ENCODE data around the gene PLD5. TPM values are rescaled to one million over a fixed set of nuclear protein-coding genes. Genes with fewer than 3 reads are reported as not detected.
"Not testable (repeated sequence)": the region's sequence is repeated elsewhere in the genome, so short reads cannot be mapped to it uniquely, and the experiment has no call there.

The PLD5 gene
- total RNA-seq, 1 donor from 2014 or later = not detected

DNA sequence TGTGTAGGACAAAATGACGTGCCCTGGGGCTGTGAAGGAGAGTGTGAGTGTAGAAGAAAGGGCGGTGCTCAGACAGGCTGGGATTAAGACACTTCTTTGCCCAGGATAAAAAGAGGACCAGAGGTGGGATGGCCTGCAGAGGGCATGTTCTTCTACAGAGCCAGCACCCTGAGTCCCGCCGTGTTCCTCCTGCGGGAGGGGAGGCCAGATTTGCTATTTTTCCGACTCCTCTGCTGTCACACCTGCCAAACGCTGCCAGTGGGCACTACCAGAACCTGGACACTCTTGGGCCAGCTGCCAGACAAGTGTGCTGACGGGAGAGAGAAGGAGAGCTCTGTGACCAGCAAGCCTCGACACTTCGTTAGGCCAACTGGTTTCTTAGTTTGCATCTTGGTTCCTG, 206.4 kb downstream of the PLD5 start:
- ATAC-seq (ENCODE audit: low read depth) = no peak
- no peaks in the 10 kb centered on the region for H3K36me3 Mint-ChIP-seq (ENCODE audit: low read depth)
- H3K9me3 Mint-ChIP-seq = peaks cover 4% of the 10 kb centered on the region
- peaks cover 4% of the 10 kb centered on the region for H3K27me3 Mint-ChIP-seq
- no peak overlapping the region for H3K27ac Mint-ChIP-seq
- ChIA-PET POLR2A (no interaction called here), CTCF (no interaction called here)
- no peak for DNase-seq
- TF ChIP-seq, protein P1, sequence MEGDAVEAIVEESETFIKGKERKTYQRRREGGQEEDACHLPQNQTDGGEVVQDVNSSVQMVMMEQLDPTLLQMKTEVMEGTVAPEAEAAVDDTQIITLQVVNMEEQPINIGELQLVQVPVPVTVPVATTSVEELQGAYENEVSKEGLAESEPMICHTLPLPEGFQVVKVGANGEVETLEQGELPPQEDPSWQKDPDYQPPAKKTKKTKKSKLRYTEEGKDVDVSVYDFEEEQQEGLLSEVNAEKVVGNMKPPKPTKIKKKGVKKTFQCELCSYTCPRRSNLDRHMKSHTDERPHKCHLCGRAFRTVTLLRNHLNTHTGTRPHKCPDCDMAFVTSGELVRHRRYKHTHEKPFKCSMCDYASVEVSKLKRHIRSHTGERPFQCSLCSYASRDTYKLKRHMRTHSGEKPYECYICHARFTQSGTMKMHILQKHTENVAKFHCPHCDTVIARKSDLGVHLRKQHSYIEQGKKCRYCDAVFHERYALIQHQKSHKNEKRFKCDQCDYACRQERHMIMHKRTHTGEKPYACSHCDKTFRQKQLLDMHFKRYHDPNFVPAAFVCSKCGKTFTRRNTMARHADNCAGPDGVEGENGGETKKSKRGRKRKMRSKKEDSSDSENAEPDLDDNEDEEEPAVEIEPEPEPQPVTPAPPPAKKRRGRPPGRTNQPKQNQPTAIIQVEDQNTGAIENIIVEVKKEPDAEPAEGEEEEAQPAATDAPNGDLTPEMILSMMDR (IDR thresholded peaks at IDR 0.05) = no peak
- H3K4me1 Mint-ChIP-seq = no peaks in the 10 kb centered on the region
- intact Hi-C loops (cut with micrococcal nuclease) = no loop called here
- no peak overlapping the region for H3K4me3 Mint-ChIP-seq

DNA sequence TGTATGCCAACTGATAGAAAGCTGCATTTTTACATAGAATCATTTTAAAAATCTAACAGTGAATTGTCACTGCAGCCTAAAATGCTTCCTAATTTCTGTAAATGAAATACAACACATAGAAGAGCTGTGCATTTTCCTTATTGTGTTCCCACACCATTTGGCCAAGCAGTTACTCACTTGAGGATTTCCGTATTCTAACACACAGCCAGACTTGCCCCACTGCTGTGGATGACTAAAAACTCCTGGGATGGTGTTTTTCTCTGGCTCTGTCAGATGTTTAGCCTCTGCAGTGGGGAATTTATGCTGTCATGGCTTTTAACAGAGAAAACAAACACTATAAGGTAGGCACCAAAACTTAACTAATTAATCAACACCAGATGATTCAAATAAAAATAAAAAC, 209.6 kb downstream of the PLD5 start:
- intact Hi-C loops (cut with micrococcal nuclease); H3K9me3 Mint-ChIP-seq; DNase-seq; H3K4me1 Mint-ChIP-seq; ATAC-seq (ENCODE audit: low read depth); POLR2A ChIA-PET; H3K27me3 Mint-ChIP-seq; H3K4me3 Mint-ChIP-seq; H3K36me3 Mint-ChIP-seq (ENCODE audit: low read depth); CTCF ChIA-PET; H3K27ac Mint-ChIP-seq: not testable (repeated sequence)

DNA sequence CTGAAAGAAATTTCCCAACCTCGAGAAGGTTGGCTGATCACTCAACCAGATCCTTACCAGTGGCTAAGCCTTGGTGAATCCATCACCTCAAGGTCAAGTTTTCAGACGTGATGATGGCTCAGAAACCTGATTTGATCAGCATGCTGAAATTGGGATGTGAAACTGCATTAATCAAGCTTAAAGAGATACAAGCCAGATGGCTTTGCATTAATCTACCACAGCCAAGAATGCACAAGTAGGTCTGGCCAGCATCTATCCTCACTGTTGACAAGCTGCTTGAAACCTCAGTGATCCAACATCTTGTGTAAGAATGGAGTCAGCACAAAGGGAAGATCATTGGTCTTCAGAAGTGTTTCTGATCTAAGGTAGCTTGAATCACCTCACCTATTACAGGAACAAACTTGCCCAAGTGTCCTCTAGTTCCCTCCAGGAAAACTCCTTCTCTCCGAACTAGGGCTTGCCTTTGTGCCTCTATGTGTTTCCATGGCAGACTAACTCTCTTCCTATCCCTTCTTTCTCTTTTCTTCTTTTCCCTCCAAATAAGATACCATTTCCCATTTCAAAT, 210.3 kb downstream of the PLD5 start:
- H3K4me1 Mint-ChIP-seq; CTCF ChIA-PET; H3K9me3 Mint-ChIP-seq; intact Hi-C loops (cut with micrococcal nuclease); H3K27ac Mint-ChIP-seq; ATAC-seq (ENCODE audit: low read depth); H3K36me3 Mint-ChIP-seq (ENCODE audit: low read depth); POLR2A ChIA-PET; H3K4me3 Mint-ChIP-seq; DNase-seq; H3K27me3 Mint-ChIP-seq: not testable (repeated sequence)

DNA sequence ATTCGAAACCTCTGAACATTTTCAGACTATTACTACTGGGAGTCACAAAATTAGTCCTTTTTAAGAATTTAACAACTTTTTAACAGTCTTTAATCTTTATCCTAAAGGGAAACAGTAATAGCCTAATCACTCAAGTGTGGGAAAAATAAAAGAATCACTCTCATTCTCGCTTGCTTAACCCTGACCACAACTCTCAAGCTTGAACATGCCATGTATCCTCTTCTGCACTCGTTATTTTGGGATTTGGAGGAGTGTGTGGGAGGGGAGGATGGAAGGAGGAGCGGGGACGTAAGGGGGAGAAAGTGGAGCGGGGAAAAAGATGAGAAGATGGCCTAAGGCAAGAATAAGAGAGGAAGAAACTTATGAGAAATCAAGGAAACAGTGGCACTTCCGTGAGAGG, 215.8 kb downstream of the PLD5 start:
- CTCF ChIA-PET; POLR2A ChIA-PET; ATAC-seq (ENCODE audit: low read depth); DNase-seq; H3K36me3 Mint-ChIP-seq (ENCODE audit: low read depth); H3K27me3 Mint-ChIP-seq; H3K4me3 Mint-ChIP-seq; H3K27ac Mint-ChIP-seq; H3K4me1 Mint-ChIP-seq; H3K9me3 Mint-ChIP-seq; intact Hi-C loops (cut with micrococcal nuclease): not testable (repeated sequence)

DNA sequence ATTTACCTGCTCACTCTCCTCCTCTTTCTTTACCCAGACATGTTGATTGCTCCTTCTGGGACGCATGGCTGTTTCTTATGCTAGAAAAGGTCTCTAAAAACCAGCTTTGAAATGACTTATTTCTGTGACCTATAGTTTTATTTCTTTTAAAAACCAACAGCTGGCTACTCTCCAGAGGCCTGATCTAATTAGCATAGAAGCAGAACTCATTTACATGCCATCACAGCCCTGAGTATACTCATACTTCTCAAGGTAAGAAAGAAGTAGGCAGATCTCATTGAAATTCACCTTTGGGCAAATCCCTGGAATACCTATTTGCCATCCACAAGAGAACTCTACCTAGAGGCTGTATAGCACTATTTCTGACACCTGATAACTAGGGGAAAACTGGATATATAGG, 230.7 kb downstream of the PLD5 start:
- CTCF ChIA-PET; H3K9me3 Mint-ChIP-seq; H3K4me3 Mint-ChIP-seq; H3K4me1 Mint-ChIP-seq; ATAC-seq (ENCODE audit: low read depth); DNase-seq; H3K27me3 Mint-ChIP-seq; POLR2A ChIA-PET; intact Hi-C loops (cut with micrococcal nuclease); H3K27ac Mint-ChIP-seq; H3K36me3 Mint-ChIP-seq (ENCODE audit: low read depth): not testable (repeated sequence)

DNA sequence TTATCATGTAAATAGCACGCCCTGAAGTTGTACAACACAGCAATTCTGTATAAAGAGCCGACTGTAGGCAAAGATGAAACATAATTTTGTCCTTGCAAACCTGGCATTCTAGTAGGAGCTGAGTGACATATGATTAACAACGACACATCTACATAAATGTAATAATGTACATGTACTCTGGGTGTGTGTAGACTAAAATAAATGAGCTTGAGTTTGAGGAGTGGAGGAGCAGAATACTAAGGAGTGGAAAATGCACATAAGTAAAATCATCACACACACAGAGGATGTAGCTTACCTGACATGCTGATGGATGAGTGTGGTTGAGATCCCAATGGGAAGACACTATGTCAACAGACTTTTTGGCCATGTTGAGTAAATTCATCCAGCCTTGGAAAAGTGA, 236.4 kb downstream of the PLD5 start:
- H3K27ac Mint-ChIP-seq; intact Hi-C loops (cut with micrococcal nuclease); CTCF ChIA-PET; POLR2A ChIA-PET; H3K4me3 Mint-ChIP-seq; H3K27me3 Mint-ChIP-seq; H3K36me3 Mint-ChIP-seq (ENCODE audit: low read depth); DNase-seq; H3K9me3 Mint-ChIP-seq; H3K4me1 Mint-ChIP-seq; ATAC-seq (ENCODE audit: low read depth): not testable (repeated sequence)

DNA sequence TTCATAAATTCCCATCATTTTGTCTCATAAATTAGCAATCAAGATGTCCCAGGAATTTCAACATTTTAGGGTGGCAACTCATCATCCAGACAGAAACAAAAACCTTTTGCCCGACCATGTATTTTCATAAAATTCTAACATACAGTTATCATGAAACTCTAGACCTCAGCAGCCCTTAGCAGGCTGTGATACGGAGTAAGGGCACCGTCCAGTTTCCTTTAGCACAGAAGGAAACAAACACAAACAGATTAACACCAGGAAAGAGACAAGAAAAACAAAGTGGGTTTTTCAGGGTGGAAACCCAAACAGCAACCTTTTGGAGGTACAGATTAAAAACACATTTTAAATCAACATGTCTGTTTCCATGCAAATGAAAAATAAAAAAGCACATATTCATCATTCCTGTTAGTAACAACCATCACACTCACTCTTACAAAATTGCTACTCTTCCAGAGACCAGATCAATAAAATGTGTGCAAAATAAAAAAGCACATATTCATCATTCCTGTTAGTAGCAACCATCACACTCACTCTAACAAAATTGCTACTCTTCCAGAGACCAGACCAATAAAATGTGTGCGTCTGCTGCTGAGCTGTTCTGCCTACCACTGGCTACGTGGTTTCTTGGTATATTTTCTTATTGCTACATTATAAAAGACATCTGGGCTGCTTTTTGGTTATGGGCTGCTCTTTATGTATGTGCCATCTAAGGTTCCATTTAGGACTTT, 241.6 kb downstream of the PLD5 start:
- H3K9me3 Mint-ChIP-seq; DNase-seq; CTCF ChIA-PET; H3K27ac Mint-ChIP-seq; H3K36me3 Mint-ChIP-seq (ENCODE audit: low read depth); H3K4me3 Mint-ChIP-seq; intact Hi-C loops (cut with micrococcal nuclease); H3K4me1 Mint-ChIP-seq; H3K27me3 Mint-ChIP-seq; POLR2A ChIA-PET; ATAC-seq (ENCODE audit: low read depth): not testable (repeated sequence)

DNA sequence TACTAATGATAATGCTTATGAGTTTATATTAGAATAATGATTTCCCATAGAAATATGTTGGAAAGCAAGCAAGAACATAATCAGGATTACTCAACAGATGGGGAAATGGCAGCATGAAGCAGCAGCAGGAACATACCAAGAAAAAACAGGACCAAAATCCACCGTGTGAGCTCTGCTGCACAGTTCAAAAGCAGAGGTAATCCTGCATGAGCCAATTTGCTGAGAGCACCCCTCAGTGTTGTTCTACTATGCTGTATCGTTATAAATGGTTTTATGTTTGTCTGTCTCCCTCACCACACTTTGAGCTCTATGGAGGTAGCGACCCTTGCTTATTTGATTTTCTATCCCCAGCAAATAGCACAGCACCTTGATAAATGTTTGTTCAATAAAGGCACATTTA, 246.1 kb downstream of the PLD5 start:
- H3K4me3 Mint-ChIP-seq; intact Hi-C loops (cut with micrococcal nuclease); H3K4me1 Mint-ChIP-seq; H3K9me3 Mint-ChIP-seq; ATAC-seq (ENCODE audit: low read depth); POLR2A ChIA-PET; H3K27ac Mint-ChIP-seq; DNase-seq; CTCF ChIA-PET; H3K27me3 Mint-ChIP-seq; H3K36me3 Mint-ChIP-seq (ENCODE audit: low read depth): not testable (repeated sequence)

DNA sequence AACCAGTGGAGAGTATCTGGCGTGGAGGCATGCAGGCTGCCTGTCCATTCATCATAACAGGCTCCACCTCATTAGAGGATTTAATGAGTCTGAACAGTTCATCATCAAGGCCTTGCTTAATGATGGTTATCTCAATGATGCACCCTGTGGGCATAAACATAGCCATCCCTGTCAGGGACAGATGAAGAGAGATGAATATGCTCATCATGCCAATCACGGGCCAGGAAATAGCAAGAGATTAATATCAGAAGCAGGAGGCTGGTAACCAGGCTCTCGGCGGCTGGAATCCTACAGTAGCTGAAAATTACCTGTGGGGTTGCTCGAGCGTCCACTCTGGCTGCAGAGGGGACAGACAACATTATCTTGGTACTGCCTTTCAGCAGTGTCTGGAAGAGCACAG, 247.7 kb downstream of the PLD5 start:
- DNase-seq; ATAC-seq (ENCODE audit: low read depth); intact Hi-C loops (cut with micrococcal nuclease); H3K27me3 Mint-ChIP-seq; CTCF ChIA-PET; H3K9me3 Mint-ChIP-seq; H3K27ac Mint-ChIP-seq; POLR2A ChIA-PET; H3K36me3 Mint-ChIP-seq (ENCODE audit: low read depth); H3K4me3 Mint-ChIP-seq; H3K4me1 Mint-ChIP-seq: not testable (repeated sequence)

DNA sequence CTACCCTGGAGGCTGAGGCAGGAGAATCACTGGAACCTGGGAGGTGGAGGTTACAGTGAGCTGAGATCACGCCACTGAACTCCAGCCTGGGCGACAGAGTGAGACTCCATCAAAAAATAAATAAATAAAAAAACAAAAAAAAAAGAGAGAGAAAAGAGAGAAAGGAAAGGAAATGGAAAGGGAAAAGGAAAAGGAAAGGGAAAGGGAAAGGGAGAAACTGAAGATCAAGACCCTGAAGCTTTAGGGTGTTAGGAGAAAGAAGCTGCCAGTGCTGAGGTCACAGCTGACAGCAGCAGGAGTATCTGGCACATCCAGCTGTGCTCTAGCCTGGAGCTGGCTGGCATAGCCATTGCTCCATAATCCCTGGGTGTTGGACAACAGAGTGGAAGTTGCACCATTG, 257.5 kb downstream of the PLD5 start:
- CTCF ChIA-PET; H3K36me3 Mint-ChIP-seq (ENCODE audit: low read depth); H3K9me3 Mint-ChIP-seq; DNase-seq; H3K4me3 Mint-ChIP-seq; H3K27ac Mint-ChIP-seq; ATAC-seq (ENCODE audit: low read depth); intact Hi-C loops (cut with micrococcal nuclease); H3K4me1 Mint-ChIP-seq; POLR2A ChIA-PET; H3K27me3 Mint-ChIP-seq: not testable (repeated sequence)

DNA sequence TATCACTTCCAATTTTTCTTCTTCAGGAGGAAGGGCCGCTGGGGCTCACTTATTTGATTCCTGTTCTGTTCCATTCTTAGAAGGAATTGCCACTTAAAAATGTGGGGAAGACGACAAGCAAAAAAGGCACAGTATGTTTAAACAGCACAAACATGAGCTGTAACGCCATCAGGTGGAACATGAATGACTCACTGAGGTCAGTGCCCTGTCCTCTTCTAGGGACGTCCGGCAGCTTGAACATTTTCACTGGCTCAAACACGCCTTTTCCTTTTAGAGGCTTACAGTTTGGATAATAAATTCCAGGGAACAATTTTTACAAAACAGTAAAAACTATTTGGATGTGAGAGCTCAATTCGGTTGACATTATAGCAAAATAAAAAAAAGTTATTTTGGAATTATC, 260.1 kb downstream of the PLD5 start:
- DNase-seq; H3K4me1 Mint-ChIP-seq; H3K4me3 Mint-ChIP-seq; POLR2A ChIA-PET; intact Hi-C loops (cut with micrococcal nuclease); CTCF ChIA-PET; H3K27ac Mint-ChIP-seq; H3K27me3 Mint-ChIP-seq; H3K36me3 Mint-ChIP-seq (ENCODE audit: low read depth); ATAC-seq (ENCODE audit: low read depth); H3K9me3 Mint-ChIP-seq: not testable (repeated sequence)

Data from activated B cell treated with CpG ODN at 0.5 μM for 24 hours (primary cell).